Measurements from ENCODE around the gene NPFFR2. TPM values are rescaled to one million over a fixed set of nuclear protein-coding genes. Genes with fewer than 3 reads are reported as not detected.
"Not testable (repeated sequence)": the region's sequence is repeated elsewhere in the genome, so short reads cannot be mapped to it uniquely, and the experiment has no call there.

NPFFR2 gene
- polyA plus RNA-seq, 1 donor from 2014 or later: not detected

- Mint-ChIP-seq H3K36me3 (no peaks in the 10 kb centered on the region), H3K4me3 (no peak overlapping the region), H3K27me3 (no peaks in the 10 kb centered on the region), H3K27ac (no peak overlapping the region), H3K9me3 (peaks cover 0 to 6% (median 0%) of the 10 kb centered on the region in 3 donors), H3K4me1 (no peaks in the 10 kb centered on the region)
These were observed 52.8 kb downstream of the NPFFR2 start for GRCh38 chr4:72084587-72085011.

DNA sequence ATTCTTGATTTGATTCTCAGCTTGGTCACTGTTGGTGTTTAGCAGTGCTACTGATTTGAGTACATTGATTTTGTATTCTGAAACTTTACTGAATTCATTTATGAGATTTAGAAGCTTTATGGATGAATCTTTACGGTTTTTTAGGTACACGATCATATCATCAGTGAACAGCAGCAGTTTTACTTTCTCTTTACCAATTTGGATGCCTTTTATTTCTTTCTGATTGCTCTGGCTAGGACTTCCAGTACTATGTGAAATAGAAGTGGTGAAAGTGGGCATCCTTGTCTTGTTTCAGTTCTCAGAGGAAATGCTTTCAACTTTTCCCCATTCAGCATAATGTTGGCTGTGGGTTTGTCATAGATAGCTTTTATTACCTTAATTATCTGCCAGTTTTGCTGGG, 58.8 kb downstream of the NPFFR2 start:
- H3K27me3 Mint-ChIP-seq, H3K4me3 Mint-ChIP-seq, H3K27ac Mint-ChIP-seq, H3K36me3 Mint-ChIP-seq, H3K9me3 Mint-ChIP-seq, H3K4me1 Mint-ChIP-seq: not testable (repeated sequence)

DNA sequence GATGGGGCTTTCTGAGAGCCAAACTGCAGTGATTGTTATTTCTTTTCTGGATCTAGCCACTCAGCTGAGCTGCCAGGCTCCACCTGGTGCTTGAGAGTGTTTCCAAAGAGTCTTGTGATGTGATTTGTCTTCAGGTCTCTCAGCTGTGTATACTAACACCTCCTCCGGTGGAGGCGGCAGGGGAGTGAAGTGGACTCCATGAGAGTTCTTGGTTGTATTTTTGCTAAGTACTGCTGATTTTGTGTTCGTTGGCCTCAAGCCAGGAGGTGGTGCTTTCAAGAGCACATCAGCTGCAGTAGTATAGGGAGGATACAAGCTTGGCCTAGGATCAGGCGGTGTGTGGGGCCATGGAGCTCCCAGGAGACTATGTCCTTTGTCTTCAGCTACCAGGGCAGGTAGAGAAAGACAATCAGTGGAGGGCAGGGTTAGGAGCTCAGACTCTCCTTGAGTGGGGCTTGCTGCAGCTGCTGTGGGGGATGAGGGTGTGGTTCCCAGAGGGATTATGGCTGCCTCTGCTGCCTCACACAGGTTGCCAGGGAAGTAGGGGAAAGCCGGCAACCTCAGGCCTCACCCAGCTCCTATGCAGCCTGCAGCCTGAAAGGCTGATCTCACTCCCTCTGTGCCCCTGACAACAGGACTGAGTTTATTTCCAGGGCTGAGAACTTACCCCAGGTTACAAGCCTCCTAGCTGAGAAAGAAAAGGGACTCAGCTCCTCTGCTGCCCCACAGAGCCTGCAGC, 62.4 kb downstream of the NPFFR2 start:
- Mint-ChIP-seq H3K9me3 (no peaks in the 10 kb centered on the region), H3K27ac (no peak overlapping the region), H3K27me3 (no peaks in the 10 kb centered on the region), H3K4me3 (no peak overlapping the region), H3K4me1 (no peaks in the 10 kb centered on the region), H3K36me3 (no peaks in the 10 kb centered on the region)

DNA sequence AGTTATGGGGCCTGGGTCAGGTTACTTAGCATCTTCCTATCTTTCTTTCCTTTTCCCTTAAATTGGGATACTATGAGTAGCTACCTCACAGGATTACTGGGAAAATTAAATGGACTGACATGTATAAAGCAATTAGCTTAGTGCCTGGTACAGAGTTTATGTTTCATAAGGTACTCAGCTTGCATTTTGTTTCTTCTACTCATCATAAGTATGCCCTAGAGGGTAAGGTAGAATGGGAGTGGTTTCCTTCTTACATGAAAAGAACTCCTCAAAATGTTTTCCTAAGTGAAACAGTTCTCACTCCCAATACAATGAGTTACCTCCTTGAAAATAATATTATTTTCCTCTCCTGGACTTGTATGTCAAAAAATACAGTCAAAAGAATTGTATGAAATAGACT, 75.7 kb downstream of the NPFFR2 start:
- no peaks in the 10 kb centered on the region for H3K36me3 Mint-ChIP-seq
- H3K4me1 Mint-ChIP-seq: no peaks in the 10 kb centered on the region
- no peaks in the 10 kb centered on the region for H3K9me3 Mint-ChIP-seq

GRCh38 chr4:72109364-72109763, 77.6 kb downstream of the NPFFR2 start:
- H3K4me3 Mint-ChIP-seq: no peak overlapping the region
- no peaks in the 10 kb centered on the region for H3K27me3 Mint-ChIP-seq
- H3K4me1 Mint-ChIP-seq: no peaks in the 10 kb centered on the region
- H3K27ac Mint-ChIP-seq: no peak overlapping the region
- no peaks in the 10 kb centered on the region for H3K36me3 Mint-ChIP-seq
- no peaks in the 10 kb centered on the region for H3K9me3 Mint-ChIP-seq

More for the DNA sequence above, 75.7 kb downstream of the NPFFR2 start:
- Mint-ChIP-seq H3K4me3 (peak overlapping the region in 1 of 4 donors; percentile 11), H3K27ac (no peak overlapping the region), H3K27me3 (no peaks in the 10 kb centered on the region)

DNA sequence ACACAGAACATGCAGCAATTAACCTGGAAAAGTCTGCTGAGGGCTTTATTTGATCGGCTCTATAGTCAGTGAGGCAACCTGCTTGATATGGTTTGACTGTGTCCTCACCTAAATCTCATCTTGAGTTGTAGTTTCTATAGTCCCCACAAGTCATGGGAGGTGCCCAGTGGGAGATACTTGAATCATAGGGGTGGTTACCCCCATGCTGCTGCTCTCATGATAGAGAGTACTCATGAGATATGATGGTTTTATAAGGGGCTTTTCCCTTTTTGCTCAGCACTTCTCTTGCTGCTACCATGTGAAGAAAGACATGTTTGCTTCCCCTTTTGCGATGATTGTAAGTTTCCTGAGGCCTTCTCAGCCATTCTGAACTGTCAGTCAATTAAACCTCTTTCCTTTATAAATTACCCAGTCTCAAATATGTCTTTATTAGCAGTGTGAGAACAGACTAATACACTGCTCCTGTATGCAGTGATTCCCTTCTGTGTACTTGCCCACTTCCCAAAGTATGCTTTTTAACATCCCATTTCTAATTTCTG, 78.2 kb downstream of the NPFFR2 start:
- no peaks in the 10 kb centered on the region for H3K4me1 Mint-ChIP-seq
- H3K4me3 Mint-ChIP-seq: no peak overlapping the region
- no peaks in the 10 kb centered on the region for H3K9me3 Mint-ChIP-seq
- no peak overlapping the region for H3K27ac Mint-ChIP-seq
- H3K27me3 Mint-ChIP-seq: no peaks in the 10 kb centered on the region
- H3K36me3 Mint-ChIP-seq: no peaks in the 10 kb centered on the region

DNA sequence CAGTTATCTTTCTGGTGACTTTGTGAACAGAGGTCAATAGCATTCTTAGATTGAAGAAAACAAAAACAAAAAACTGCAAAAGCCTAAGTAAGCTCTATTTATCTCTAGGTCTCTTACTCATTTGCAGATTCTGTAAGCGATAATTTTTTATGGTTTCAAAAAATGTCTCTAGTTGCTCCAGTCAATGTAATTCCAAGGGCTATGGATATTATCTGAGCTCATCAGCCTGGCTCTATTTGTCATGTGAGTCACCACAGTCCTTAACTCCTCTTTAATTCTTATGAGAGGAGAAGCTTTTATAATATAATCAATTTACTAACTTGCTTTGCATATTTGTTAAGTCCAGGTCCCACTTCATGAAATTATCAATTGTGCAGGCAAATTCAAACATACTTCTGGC, 79.1 kb downstream of the NPFFR2 start:
- Mint-ChIP-seq H3K9me3 (no peaks in the 10 kb centered on the region), H3K36me3 (no peaks in the 10 kb centered on the region), H3K4me3 (no peak overlapping the region), H3K4me1 (no peaks in the 10 kb centered on the region), H3K27me3 (no peaks in the 10 kb centered on the region), H3K27ac (no peak overlapping the region)

GRCh38 chr4:72111863-72112262, 80.1 kb downstream of the NPFFR2 start:
- Mint-ChIP-seq H3K9me3 (peaks cover 0 to 1% (median 0%) of the 10 kb centered on the region in 3 donors), H3K4me3 (no peak overlapping the region), H3K27me3 (no peaks in the 10 kb centered on the region), H3K4me1 (no peaks in the 10 kb centered on the region), H3K27ac (no peak overlapping the region), H3K36me3 (no peaks in the 10 kb centered on the region)

DNA sequence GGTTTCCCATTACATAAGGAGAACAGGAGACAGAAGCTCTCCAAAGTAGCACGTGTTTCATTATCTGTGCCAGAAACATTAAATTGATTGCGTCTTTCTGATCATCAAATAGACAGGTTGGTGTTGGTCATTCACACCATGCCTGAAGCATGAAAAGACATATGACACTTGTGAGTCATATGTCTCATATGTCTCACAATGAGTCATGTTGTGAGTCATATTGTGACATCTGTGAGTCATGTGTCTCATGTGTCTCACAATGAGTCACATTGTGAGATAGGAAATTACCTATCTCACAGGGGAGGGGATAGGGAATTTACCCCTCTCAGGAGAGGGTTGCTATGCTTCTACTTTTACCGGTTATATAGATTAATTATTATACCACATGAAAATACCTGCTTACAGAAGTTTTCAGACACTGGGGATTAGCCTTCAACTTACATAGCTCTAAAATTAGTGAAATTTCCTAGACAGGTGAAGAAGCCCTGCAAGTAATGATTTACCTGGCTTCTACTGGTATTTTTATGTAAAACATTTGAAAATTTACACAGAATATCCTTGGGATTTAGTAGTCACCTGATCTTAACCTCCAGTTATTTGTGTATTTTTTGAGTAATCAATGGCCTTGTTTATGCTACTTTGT, 80.8 kb downstream of the NPFFR2 start:
- Mint-ChIP-seq H3K4me3 (no peak overlapping the region), H3K36me3 (no peaks in the 10 kb centered on the region), H3K9me3 (peaks cover 0 to 1% (median 0%) of the 10 kb centered on the region in 3 donors), H3K4me1 (no peaks in the 10 kb centered on the region), H3K27me3 (no peaks in the 10 kb centered on the region), H3K27ac (no peak overlapping the region)

- Mint-ChIP-seq H3K36me3 (no peaks in the 10 kb centered on the region), H3K4me1 (no peaks in the 10 kb centered on the region), H3K27ac (no peak overlapping the region), H3K9me3 (peaks cover 0 to 6% (median 2%) of the 10 kb centered on the region in 3 donors), H3K4me3 (no peak overlapping the region), H3K27me3 (no peaks in the 10 kb centered on the region)
These were observed 86.2 kb downstream of the NPFFR2 start for GRCh38 chr4:72118017-72118416.

- no peak overlapping the region for H3K27ac Mint-ChIP-seq
- H3K9me3 Mint-ChIP-seq: peaks cover 0 to 6% (median 2%) of the 10 kb centered on the region in 3 donors
- no peak overlapping the region for H3K4me3 Mint-ChIP-seq
- H3K4me1 Mint-ChIP-seq: no peaks in the 10 kb centered on the region
- H3K36me3 Mint-ChIP-seq: no peaks in the 10 kb centered on the region
- no peaks in the 10 kb centered on the region for H3K27me3 Mint-ChIP-seq
These were observed 88.1 kb downstream of the NPFFR2 start for GRCh38 chr4:72119946-72120345.

DNA sequence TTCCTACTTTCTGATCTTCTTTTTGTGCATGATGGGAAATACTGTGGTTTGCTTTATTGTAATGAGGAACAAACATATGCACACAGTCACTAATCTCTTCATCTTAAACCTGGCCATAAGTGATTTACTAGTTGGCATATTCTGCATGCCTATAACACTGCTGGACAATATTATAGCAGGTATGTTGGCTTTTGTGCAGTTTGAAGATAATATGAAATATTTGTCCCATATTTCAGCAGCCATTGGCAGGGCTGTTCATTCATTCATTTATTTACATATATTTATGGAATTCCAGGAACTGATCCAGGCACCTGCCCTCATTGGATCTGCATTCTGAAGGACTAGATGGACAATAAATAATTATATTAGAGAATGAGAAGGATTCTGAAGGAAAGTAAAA, 96.9 kb downstream of the NPFFR2 start:
- Mint-ChIP-seq H3K27ac (no peak overlapping the region), H3K4me3 (no peak overlapping the region), H3K4me1 (no peaks in the 10 kb centered on the region), H3K27me3 (no peaks in the 10 kb centered on the region), H3K36me3 (no peaks in the 10 kb centered on the region), H3K9me3 (peaks cover 0 to 3% (median 3%) of the 10 kb centered on the region in 3 donors)

GRCh38 chr4:72136429-72136828, 104.6 kb downstream of the NPFFR2 start:
- H3K4me1 Mint-ChIP-seq: no peaks in the 10 kb centered on the region
- no peak overlapping the region for H3K27ac Mint-ChIP-seq
- no peaks in the 10 kb centered on the region for H3K36me3 Mint-ChIP-seq
- no peak overlapping the region for H3K4me3 Mint-ChIP-seq
- no peaks in the 10 kb centered on the region for H3K27me3 Mint-ChIP-seq
- peaks cover 0 to 3% (median 0%) of the 10 kb centered on the region in 3 donors for H3K9me3 Mint-ChIP-seq

- H3K4me1 Mint-ChIP-seq, H3K4me3 Mint-ChIP-seq, H3K27me3 Mint-ChIP-seq, H3K27ac Mint-ChIP-seq, H3K36me3 Mint-ChIP-seq, H3K9me3 Mint-ChIP-seq: not testable (repeated sequence)
These were observed 108.2 kb downstream of the NPFFR2 start for GRCh38 chr4:72139997-72140396.

- no peak overlapping the region for H3K4me3 Mint-ChIP-seq
- H3K4me1 Mint-ChIP-seq: no peaks in the 10 kb centered on the region
- no peaks in the 10 kb centered on the region for H3K27me3 Mint-ChIP-seq
- no peaks in the 10 kb centered on the region for H3K36me3 Mint-ChIP-seq
- no peak overlapping the region for H3K27ac Mint-ChIP-seq
- H3K9me3 Mint-ChIP-seq: peaks cover 0 to 5% (median 3%) of the 10 kb centered on the region in 3 donors
These were observed 112.4 kb downstream of the NPFFR2 start for GRCh38 chr4:72144241-72144640.

GRCh38 chr4:72152731-72153130, 120.9 kb downstream of the NPFFR2 start:
- Mint-ChIP-seq H3K36me3 (peaks cover 1% of the 10 kb centered on the region), H3K9me3 (peaks cover 0 to 4% (median 3%) of the 10 kb centered on the region in 3 donors), H3K27me3 (no peaks in the 10 kb centered on the region), H3K4me1 (no peaks in the 10 kb centered on the region), H3K4me3 (no peak overlapping the region), H3K27ac (no peak overlapping the region)
